Stimulated activated CD4-positive, alpha-beta T cell treated with anti-CD3 and anti-CD28 coated beads, Interleukin-12 subunit alpha, Interleukin-12 subunit beta, amount 100 ng/mL, for 24 hours (primary cell): ENCODE measurements around the gene UCP2.

Experiments
- DNase-seq, 2 experiments: peaks; one replicate each; pipeline ENCODE4 v3.0.0-alpha.2; 2020; ENCODE audit warnings: low read depth in 2 of 2

The UCP2 gene

DNA sequence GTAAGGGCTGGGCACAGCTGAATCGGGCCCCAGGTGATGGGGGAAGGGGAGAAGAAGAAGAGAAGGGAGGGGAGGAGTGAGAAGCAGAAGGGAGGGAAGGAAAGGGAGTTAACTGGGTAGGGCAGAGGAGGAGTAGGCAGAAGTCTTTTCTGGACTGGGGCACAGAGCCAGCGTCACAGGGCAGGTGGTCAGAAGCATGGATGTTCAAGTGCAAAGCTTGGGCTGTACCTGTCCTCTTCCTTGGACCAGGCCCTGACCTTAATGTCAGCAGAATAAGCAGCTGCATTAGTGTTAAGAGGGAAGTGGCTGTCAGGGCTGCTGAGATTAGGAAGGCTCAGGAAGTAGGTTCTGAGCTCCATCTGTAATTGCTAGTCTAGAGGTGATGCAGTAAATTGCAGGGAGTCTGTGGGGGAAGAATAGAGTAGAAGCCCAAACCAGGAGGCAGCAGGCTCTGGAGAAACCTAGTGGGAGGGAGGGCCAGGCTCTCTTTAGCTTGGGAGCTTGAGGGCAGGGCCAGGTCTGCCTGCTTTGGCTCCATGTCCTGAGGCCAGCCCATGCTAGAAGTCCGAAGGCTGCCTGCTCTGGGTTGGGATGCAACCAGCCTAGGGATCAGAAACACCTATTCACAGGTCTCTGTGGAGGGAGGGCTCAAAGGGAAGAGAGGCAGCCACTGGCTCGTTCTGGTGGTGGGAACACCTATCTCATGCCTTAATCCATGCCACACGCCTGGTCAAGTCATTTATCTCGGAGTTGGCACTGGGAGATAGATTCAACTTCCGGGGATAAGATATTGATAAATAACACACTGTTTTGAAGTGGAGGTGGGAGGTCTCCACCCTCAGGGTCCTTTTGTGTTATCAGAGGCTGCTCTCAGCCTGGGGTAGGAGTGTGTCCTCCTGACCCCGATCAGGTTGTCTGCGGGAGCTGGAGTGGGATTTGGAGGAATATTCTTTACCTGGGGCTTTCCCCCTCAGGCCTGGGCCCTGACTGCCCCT is 28.0 kb upstream of the UCP2 start:
- no peak for DNase-seq

GRCh38 chr11:74009675-74010305 is 27.1 kb upstream of the UCP2 start:
- DNase-seq, result no peak

- DNase-seq, result no peak
Measured at GRCh38 chr11:74009230-74009547, 26.5 kb upstream of the UCP2 start.

DNA sequence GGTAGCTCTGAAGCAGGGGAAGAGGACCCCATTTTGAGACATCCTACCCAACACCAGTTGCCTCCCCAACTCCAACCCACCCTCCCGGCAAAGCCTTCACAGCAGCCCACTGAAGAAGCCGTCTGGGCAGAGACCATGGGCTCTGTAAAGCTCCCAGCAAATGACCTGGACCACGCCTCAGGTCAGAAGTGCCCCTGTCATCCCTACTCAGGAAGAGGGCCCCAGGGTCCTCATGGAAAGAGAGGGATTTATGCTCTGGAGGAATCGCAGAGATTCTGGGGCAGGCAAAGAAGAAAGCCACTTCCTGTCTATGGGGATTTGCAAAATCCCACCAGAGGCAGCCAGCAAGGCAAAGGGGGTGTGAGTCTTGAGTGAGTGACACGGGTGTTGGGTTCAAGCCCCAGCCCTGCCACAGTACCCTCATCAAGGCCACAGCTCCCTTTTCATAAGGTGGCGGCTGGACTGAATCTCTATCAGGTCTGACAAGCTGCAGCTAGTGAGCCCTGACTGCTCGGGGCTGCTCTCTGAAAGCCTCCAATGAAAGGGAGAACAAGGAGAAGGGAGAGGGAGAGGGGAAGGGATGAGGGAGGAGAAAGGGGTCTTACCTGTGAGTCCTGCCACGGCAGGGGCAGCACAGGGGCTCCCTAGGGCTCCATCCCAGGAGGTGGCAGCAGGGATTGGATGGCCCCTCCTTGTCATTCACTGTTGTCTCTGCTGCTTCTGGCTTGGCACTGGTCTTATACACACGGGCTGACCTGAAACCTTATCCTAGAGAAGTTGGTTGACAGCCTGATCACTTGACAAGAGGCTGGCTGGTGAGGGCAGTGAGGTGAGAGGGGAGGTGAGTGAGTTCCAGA is 26.0 kb upstream of the UCP2 start, which contains the start of gene UCP3:
UCP3 (minus strand) TSS at position 713 of the 857 bp plus-strand sequence. CDS start 2,043 bp downstream, outside the sequence.
- no peak for DNase-seq

DNA sequence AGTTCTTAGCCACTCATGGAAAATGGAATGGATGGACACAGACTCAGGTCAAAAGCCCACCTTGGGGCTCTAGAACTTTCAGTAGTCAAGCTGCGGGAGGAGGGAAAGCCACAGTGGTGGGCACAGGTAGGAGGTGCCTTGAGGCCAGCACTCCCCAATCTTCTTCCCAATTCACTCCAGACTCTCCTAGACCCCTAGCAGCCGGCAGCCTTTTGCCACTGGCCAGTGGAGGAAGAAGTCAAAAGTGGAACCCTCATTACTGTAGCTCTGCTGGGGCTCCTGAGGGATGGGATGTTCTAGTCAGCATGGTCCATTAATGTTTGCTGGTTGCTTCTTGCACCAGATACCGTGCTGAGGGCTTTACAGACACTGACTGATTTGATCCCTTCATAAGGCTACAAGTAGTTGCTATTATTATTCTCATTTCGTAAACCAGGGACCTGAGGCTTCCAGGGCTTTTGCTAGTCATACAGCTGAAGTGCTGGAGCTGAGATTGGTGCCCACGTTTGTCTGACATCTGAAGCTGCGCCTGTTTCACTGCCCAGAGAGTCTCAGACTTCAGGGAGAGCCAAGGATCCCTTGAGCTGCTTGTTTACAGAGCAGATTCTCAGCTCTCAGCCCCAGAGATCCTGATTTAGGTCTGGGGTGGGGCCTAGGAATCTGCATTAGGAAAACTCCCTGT is 25.2 kb upstream of the UCP2 start:
- DNase-seq, result no peak

- DNase-seq, result no peak
Measured at GRCh38 chr11:74006743-74007304, 24.2 kb upstream of the UCP2 start.

GRCh38 chr11:74005721-74006517 is 23.3 kb upstream of the UCP2 start:
- no peak for DNase-seq

GRCh38 chr11:74004759-74005615 is 22.3 kb upstream of the UCP2 start:
- peak; percentile 46 to 65 for DNase-seq

DNA sequence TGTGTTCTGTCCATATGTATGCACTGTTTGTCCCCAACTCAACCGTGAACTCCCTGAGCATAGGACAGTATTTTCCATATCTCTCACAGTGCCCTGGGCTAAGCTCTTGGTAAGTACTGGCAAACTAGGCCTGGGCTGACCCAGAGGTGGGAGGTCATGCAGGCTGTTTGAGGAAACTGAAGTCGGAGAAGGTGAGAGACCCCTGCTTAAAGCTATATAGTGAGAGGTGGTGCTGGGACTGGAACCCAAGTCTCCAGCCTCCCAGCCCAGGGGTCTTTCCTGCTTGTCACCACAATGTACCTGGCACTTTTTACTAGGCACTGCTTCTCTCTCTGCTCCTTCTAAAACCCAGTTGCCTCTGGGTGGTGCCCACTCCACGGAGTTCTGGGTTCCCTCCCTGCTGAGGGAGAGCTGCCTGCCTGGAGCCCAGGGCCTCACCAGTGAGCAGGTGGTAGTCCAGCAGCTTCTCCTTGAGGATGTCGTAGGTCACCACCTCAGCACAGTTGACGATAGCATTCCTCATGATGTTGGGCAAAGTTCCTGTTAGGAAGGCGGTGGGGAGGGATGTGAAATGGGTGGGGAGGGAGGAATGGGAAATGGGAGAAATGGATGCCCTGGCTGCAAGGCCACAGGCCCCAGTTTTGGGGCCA is 21.5 kb upstream of the UCP2 start:
- DNase-seq, result no peak

- DNase-seq, result no peak
Measured at GRCh38 chr11:74002832-74003231, 20.2 kb upstream of the UCP2 start.

DNA sequence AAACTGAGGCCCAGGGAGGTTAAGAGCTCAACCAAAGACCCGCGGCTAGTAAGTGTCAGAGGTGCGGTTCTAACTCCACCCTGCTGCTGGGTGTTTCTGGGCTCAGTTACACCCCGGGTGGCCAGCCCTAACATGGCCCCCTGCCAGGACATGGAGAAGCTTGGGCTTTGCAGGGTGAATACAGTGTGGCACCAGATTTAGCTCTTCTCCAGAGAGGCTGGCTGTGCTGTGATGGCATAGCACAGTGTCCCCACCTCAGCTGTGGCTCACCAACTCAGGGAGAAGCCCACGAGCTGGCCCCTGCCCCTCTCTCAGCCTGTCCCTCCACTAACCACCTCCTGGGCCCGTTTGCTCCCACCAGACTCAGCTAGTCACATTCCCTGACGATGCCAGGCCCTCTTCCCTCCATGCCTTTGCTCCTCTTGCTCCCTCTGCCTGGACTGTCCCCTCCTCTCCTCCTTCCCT is 19.2 kb upstream of the UCP2 start:
- DNase-seq, result no peak

DNA sequence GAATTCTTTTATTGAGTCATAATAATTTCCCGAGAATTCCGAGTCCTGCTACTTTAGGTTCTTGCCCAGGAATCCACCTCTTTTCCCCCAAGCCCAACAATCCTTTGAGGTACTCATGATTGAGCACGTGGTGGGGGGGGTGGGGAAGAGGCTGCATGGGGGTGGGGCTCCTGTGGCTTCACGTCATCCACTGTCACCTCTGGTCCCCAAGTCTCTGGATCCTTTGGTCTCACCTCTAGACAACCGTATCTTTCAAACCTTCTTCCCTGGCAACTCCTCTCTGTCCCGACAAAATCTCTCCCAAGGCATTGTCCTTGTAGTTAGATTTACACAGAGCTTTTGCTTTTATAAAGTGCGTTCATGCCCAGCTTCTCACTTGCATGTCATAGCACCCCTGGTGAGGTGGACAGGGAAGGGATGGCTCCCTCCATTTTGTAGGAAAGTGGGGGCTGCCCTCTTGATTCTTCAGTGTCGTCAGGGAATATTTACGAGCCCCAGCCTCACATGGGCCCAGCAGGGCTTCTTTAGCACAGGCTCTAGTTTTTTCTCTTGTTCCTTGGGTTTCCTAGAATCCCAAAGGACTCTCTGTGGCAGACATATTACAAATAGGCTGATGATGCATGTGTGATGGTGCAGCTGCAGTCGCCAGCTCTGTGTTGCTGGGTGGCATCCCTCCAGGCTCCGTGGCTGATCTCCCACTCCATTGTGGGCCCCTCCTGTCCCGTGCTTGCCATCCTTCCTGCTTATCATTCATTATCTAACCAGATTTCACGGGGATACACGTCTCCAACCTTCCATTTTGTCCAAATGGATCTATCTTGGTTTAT is 17.9 kb upstream of the UCP2 start:
- DNase-seq, result no peak

DNA sequence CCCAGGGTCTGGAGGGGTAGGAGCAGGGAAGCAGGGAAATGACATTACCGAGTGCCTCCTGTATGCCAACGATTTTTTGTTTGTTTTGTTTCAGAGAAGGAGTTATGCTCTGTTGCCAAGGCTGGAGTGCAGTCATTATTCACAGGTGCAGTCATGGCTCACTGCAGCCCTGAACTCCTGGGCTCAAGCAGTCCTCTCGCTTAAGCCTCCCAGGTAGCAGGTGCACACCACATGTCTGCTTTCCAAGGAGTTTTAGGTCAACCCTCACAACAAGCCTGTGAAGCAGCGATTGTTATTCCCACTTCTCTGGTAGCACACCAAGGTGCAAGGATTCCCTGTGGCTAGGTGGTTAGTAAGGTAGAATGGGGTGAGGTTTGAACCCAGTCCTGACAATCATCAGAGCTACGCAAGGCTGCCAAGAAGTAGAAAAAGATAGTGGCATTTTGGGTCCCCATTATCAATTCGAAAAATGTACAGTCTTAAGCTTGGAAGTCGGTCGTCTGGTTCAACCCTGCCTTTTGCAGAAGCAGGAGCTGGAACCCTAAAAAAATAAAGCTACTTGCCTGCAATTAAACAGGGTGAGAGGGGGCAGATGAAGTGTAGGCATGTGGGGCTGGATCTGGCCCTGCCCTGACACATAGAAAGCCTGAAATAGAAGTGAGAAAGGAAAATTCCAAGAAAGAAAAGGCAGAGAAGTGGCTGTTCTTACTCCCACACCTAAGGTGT is 17.1 kb upstream of the UCP2 start:
- DNase-seq, result no peak

- DNase-seq, result no peak
Measured at GRCh38 chr11:73998846-73999575, 16.4 kb upstream of the UCP2 start.

GRCh38 chr11:73997120-73997770 is 14.6 kb upstream of the UCP2 start:
- no peak for DNase-seq

GRCh38 chr11:73996161-73996747 is 13.6 kb upstream of the UCP2 start:
- DNase-seq, result no peak
